ENCODE data around the gene ABI3BP.

DNA sequence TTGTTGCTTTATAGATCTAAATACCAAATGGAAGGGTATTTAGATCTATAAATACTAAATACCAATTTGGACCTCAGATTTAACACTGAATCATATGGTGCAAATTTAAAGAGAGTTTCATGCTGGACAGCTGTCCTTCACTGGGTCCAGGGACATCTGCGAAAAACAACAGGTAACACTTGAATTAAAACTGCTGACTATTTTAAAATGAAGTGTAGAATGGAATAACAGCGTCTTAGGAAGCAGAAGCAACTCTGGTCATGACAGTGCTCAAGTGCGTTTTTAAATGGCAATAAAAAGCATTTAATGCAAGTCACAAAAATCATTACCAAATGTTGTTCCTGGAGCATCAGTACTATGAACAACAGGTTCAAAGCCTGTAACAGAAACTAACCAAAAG, 177.6 kb downstream of the ABI3BP start:
- TF ChIP-seq GATA2 (IDR thresholded peaks at IDR 0.05; ENCODE audit: low read depth, low read length) (no peak), GATA3 (IDR thresholded peaks at IDR 0.05; ENCODE audit: low read depth, low read length) (no peak)

All from SH-SY5Y (cell line).